Epithelial cell of esophagus (primary cell): Measurements from ENCODE around the gene NUTF2.

Source experiments
- DNase-seq: peaks from one replicate; pipeline ENCODE4 v3.0.0; 2010; ENCODE audit warnings: low read depth
- H3K4me3 ChIP-seq: 2 replicates; pipeline ENCODE4 v1.5.1; 2011; ENCODE audit warnings: mild to moderate bottlenecking, low read length, control low read depth
- TF ChIP-seq, protein P1 (sequence below): IDR thresholded peaks from 2 replicates; pipeline ENCODE4 v1.5.1; 2011; ENCODE audit warnings: low read depth, mild to moderate bottlenecking, low read length, control low read depth, inconsistent platforms; ENCODE audit not compliant: insufficient read depth; ENCODE audit errors: missing control alignments

Gene NUTF2

DNA sequence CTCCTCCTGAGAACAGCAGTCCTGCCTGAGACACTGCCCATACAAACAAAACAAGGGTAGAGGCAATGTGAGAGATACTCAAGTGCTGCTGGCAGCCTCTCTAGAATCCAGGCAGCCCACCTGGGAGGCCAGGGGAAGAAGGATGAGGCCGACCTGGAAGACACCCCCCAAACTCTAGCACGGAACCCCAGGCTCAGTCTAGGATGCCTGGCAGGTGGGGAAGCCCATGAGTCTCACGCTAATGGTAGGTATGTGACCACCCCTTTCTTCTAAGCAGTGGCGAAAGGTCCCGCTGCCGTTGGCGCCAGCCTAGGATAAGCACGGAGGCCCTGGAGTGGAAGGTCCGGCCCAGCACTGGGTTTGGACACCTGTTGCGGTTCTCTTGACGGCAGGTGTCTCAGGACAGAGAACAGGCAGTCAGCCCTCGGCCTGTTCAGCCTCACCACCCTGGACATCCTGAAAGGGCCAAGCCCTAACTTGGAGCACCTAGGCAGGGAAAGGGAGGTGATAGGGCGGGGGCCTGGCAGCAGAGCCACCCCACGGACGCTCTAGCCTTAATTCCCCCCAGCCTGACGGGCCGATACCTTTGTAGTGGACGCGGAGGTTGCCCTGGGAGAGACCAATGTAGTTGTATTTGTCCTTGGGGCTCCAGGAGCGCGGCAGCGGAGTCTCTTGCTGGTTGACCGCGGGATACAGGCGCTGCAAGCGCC, 40.9 kb upstream of the NUTF2 start:
- DNase-seq, result peak; percentile 8
- peak overlapping the region; percentile 95 for H3K4me3 ChIP-seq
- TF ChIP-seq, protein P1, sequence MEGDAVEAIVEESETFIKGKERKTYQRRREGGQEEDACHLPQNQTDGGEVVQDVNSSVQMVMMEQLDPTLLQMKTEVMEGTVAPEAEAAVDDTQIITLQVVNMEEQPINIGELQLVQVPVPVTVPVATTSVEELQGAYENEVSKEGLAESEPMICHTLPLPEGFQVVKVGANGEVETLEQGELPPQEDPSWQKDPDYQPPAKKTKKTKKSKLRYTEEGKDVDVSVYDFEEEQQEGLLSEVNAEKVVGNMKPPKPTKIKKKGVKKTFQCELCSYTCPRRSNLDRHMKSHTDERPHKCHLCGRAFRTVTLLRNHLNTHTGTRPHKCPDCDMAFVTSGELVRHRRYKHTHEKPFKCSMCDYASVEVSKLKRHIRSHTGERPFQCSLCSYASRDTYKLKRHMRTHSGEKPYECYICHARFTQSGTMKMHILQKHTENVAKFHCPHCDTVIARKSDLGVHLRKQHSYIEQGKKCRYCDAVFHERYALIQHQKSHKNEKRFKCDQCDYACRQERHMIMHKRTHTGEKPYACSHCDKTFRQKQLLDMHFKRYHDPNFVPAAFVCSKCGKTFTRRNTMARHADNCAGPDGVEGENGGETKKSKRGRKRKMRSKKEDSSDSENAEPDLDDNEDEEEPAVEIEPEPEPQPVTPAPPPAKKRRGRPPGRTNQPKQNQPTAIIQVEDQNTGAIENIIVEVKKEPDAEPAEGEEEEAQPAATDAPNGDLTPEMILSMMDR, result no peak

DNA sequence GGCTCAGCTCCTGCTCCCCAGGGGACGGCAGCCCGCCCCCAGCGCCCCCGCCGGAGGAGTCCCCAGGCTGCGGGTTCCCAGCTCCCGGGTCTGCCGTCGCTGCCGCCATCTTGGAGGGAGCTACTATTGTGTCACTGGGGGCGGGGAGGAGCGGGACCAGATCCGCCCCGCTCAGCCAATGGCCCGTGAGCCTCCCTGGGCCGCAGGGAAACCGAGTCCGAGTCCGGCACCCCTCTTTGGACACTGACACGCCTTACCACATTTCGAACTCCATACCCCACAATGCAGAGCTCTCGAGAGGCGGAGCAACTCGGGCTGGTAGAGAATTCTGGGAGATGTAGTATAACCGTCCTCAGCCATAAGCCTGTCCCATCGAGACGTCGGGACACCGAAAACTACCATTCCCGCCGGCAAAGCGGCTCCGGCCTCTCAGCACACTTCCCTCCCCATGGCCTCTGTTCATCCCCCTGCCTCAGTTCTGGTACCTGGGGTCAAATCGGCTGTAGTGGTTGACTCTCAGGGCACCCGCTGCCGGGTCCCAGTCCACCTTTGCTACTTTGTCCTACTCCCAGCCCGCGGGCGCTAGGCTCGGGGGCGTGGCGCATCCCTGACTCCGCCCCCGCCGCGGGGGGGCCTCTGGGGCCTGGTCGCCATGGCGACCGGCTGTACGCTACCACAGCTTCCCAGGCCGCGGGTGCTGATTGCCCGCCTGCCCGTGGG, 40.1 kb upstream of the NUTF2 start, which contains the start of the genes RANBP10 and TSNAXIP1:
RANBP10 (minus strand) TSS at position 133 of the 720 bp plus-strand sequence; CDS start at position 109, 24 bp downstream.
TSNAXIP1 (plus strand) TSS at position 462 of the 720 bp plus-strand sequence. CDS start 261 bp downstream, outside the sequence.
- peak within 1 kb of the TSS; percentile 95 for H3K4me3 ChIP-seq
- peak; percentile 100 for DNase-seq
- TF ChIP-seq, protein P1, result no peak

- H3K4me3 ChIP-seq, result peak overlapping the region; percentile 95
- no peak for DNase-seq
- TF ChIP-seq, protein P1, result peak; percentile 15
Measured at GRCh38 chr16:67807148-67807682, 39.5 kb upstream of the NUTF2 start.

- TF ChIP-seq, protein P1, result no peak
- H3K4me3 ChIP-seq, result no peak overlapping the region
- DNase-seq, result no peak
Measured at GRCh38 chr16:67811899-67812298, 34.8 kb upstream of the NUTF2 start.

DNA sequence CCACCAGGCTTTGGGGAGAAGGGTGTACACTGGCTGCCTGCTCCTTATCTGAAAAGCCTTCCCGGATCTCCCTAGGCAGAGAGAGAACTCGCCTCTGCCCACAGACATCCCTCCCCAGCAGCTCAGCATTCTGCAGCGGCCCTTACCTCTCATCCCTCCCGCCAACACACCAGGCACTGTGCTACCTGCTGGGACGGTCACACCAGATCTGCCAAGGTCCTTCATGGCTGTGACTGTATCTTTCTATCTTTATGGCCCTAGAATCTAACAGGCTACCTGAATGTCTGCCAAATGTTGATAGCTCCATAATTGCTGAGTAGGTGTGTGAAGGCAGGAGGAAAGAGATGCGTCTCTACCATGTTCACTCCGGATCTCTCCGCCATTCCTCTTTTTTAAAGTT, 32.2 kb upstream of the NUTF2 start:
- TF ChIP-seq, protein P1, result no peak
- DNase-seq, result no peak
- H3K4me3 ChIP-seq, result no peak overlapping the region

- no peak overlapping the region for H3K4me3 ChIP-seq
- DNase-seq, result no peak
- TF ChIP-seq, protein P1, result no peak
Measured at GRCh38 chr16:67820608-67821259, 26.0 kb upstream of the NUTF2 start.
